GM23248 (cell line): Measurements from ENCODE around the gene MUC22.

ENCODE experiments used
- EZH2 ChIP-seq: fragments of 200-600 bp; sonication (generic); IDR thresholded peaks from 2 replicates; pipeline ENCODE4 v1.6.1; 2018; ENCODE audit warnings: antibody characterized with exemption, mild to moderate bottlenecking; ENCODE audit not compliant: insufficient read depth, poor library complexity, severe bottlenecking
- EZH2phosphoT487 ChIP-seq: fragments of 200-600 bp; sonication (generic); IDR thresholded peaks from 2 replicates; pipeline ENCODE4 v1.6.1; 2018; ENCODE audit warnings: antibody characterized with exemption, moderate library complexity, mild to moderate bottlenecking, low read depth; ENCODE audit not compliant: insufficient read depth

DNA sequence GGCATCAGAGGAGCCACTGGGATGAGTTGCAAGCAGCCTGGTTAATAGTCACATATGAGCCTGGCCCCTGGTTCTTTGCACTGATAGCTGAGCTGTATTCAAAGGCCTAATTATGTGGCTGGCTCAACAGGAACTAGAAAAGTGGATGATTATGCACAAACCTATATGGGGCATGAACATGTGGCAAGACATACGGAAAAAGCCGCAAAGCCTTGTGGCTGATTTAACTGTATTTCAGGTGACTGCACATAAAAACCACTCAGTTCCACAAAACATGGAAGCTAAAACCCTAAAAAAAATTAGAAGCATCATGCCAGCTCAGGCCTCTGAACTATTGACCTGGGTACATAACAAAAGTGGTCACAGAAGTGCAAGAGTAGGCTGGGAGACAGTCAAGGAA is 13.0 kb upstream of the MUC22 start:
- TF ChIP-seq EZH2: no peak
- no peak for TF ChIP-seq EZH2phosphoT487
